WERI-Rb-1 (cell line): Measurements from ENCODE around the gene EML1.

Experiments
- DNase-seq: peaks from one replicate; pipeline ENCODE4 v3.0.0-alpha.2; 2020
- H3K27ac ChIP-seq: fragments of 250-450 bp; sonication (Bioruptor Pico); 2 replicates; pipeline ENCODE4 v1.5.1; 2020; ENCODE audit warnings: mild to moderate bottlenecking, moderate library complexity
- H3K27me3 ChIP-seq: fragments of 250-450 bp; sonication (Bioruptor Pico); 2 replicates; pipeline ENCODE4 v1.5.1; 2021; ENCODE audit warnings: mild to moderate bottlenecking, low read depth, moderate library complexity; ENCODE audit not compliant: insufficient read depth, severe bottlenecking
- H3K36me3 ChIP-seq: fragments of 250-450 bp; sonication (Bioruptor Pico); 2 replicates; pipeline ENCODE4 v1.5.1; 2020; ENCODE audit warnings: mild to moderate bottlenecking, moderate library complexity
- H3K4me3 ChIP-seq: 2 replicates; pipeline ENCODE4 v1.5.1; 2011; ENCODE audit warnings: low read depth, mild to moderate bottlenecking, control low read depth, low read length
- H3K9me3 ChIP-seq: fragments of 250-450 bp; sonication (Bioruptor Pico); 2 replicates; pipeline ENCODE4 v1.5.1; 2021; ENCODE audit warnings: mild to moderate bottlenecking, moderate library complexity; ENCODE audit not compliant: severe bottlenecking
- CTCF ChIP-seq: IDR thresholded peaks from 2 replicates; pipeline ENCODE4 v1.5.1; 2011; ENCODE audit warnings: low read depth, mild to moderate bottlenecking, control low read depth, inconsistent platforms, low read length

EML1 gene

GRCh38 chr14:99755629-99756603 is 37.3 kb upstream of the EML1 start:
- TF ChIP-seq CTCF = no peak
- H3K4me3 ChIP-seq = no peak overlapping the region
- no peaks in the 10 kb centered on the region for H3K27me3 ChIP-seq
- H3K27ac ChIP-seq = peak overlapping the region; percentile 89
- no peaks in the 10 kb centered on the region for H3K36me3 ChIP-seq
- DNase-seq = no peak
- H3K9me3 ChIP-seq = no peaks in the 10 kb centered on the region

GRCh38 chr14:99756796-99757195 is 36.4 kb upstream of the EML1 start:
- TF ChIP-seq CTCF = no peak
- Histone ChIP-seq H3K27ac (no peak overlapping the region), H3K9me3 (no peaks in the 10 kb centered on the region), H3K27me3 (no peaks in the 10 kb centered on the region), H3K36me3 (no peaks in the 10 kb centered on the region), H3K4me3 (no peak overlapping the region)
- DNase-seq = no peak

GRCh38 chr14:99757331-99758070 is 35.7 kb upstream of the EML1 start:
- TF ChIP-seq CTCF = no peak
- H3K27ac ChIP-seq = no peak overlapping the region
- DNase-seq = no peak

GRCh38 chr14:99758121-99758821 is 34.9 kb upstream of the EML1 start:
- DNase-seq = no peak
- H3K27me3 ChIP-seq = no peaks in the 10 kb centered on the region
- H3K36me3 ChIP-seq = no peaks in the 10 kb centered on the region
- H3K9me3 ChIP-seq = no peaks in the 10 kb centered on the region
- no peak overlapping the region for H3K27ac ChIP-seq
- no peak for TF ChIP-seq CTCF
- no peak overlapping the region for H3K4me3 ChIP-seq

More at GRCh38 chr14:99757331-99758070, 35.7 kb upstream of the EML1 start:
- H3K4me3 ChIP-seq = no peak overlapping the region
- H3K36me3 ChIP-seq = no peaks in the 10 kb centered on the region
- no peaks in the 10 kb centered on the region for H3K9me3 ChIP-seq
- no peaks in the 10 kb centered on the region for H3K27me3 ChIP-seq

- H3K9me3 ChIP-seq = no peaks in the 10 kb centered on the region
- no peak for DNase-seq
- H3K4me3 ChIP-seq = no peak overlapping the region
- H3K27me3 ChIP-seq = no peaks in the 10 kb centered on the region
- no peaks in the 10 kb centered on the region for H3K36me3 ChIP-seq
- peak overlapping the region; percentile 57 for H3K27ac ChIP-seq
- TF ChIP-seq CTCF = no peak
Measured at GRCh38 chr14:99758872-99759545, 34.2 kb upstream of the EML1 start.
